Endothelial cell (in vitro differentiated cells): ENCODE results near the gene CDKL5. TPM values are rescaled to one million over a fixed set of nuclear protein-coding genes. Genes with fewer than 3 reads are reported as not detected.

ENCODE experiments used
- DNase-seq: peaks from one replicate; pipeline ENCODE4 v3.0.0; 2021; ENCODE audit warnings: low spot score
- H3K27ac Mint-ChIP-seq: one replicate; pipeline ENCODE4 v1.8.0; 2021; ENCODE audit warnings: mixed read lengths, inconsistent platforms; ENCODE audit not compliant: unreplicated experiment
- H3K27me3 Mint-ChIP-seq: one replicate; pipeline ENCODE4 v1.8.0; 2021; ENCODE audit warnings: mild to moderate bottlenecking, moderate library complexity, mixed read lengths, inconsistent platforms; ENCODE audit not compliant: unreplicated experiment
- H3K36me3 Mint-ChIP-seq: one replicate; pipeline ENCODE4 v1.8.0; 2021; ENCODE audit warnings: mild to moderate bottlenecking, low read depth, mixed read lengths, inconsistent platforms; ENCODE audit not compliant: unreplicated experiment
- H3K4me1 Mint-ChIP-seq: one replicate; pipeline ENCODE4 v1.8.0; 2021; ENCODE audit warnings: mild to moderate bottlenecking, mixed read lengths, inconsistent platforms; ENCODE audit not compliant: unreplicated experiment
- H3K4me3 Mint-ChIP-seq: one replicate; pipeline ENCODE4 v1.8.0; 2021; ENCODE audit warnings: mild to moderate bottlenecking, mixed read lengths, inconsistent platforms; ENCODE audit not compliant: unreplicated experiment
- H3K9me3 Mint-ChIP-seq: one replicate; pipeline ENCODE4 v1.8.0; 2021; ENCODE audit warnings: mixed read lengths, inconsistent platforms; ENCODE audit not compliant: unreplicated experiment
- CTCF ChIP-seq: fragments of 200-600 bp; sonication (generic); IDR thresholded peaks from one replicate; pipeline ENCODE4 v1.5.0; 2021; ENCODE audit warnings: antibody characterized with exemption; ENCODE audit not compliant: unreplicated experiment
- total RNA-seq: library from RNA; stranded (reverse); fragmentation: NEBNext Ultra II Directional; extraction: Animal tissue kit (Norgen Biotek cat#: 25700); gene quantifications from one replicate; pipeline ENCODE4 v1.2.1, GENCODE V29; 2021; ENCODE audit not compliant: unreplicated experiment

CDKL5 gene
- total RNA-seq, 1 donor from 2014 or later = 10.6 TPM

- Mint-ChIP-seq H3K27ac (no peak overlapping the region), H3K27me3 (no peaks in the 10 kb centered on the region), H3K9me3 (no peaks in the 10 kb centered on the region), H3K36me3 (no peaks in the 10 kb centered on the region), H3K4me3 (no peak overlapping the region), H3K4me1 (peaks cover 12% of the 10 kb centered on the region)
- DNase-seq = no peak
- no peak for TF ChIP-seq CTCF
These were observed 39.6 kb downstream of the CDKL5 start for GRCh38 chrX:18465051-18465450.

GRCh38 chrX:18468599-18468998 is 43.2 kb downstream of the CDKL5 start:
- Mint-ChIP-seq H3K36me3 (no peaks in the 10 kb centered on the region), H3K27ac (no peak overlapping the region), H3K4me1 (peaks cover under 1% of the 10 kb centered on the region), H3K27me3 (no peaks in the 10 kb centered on the region), H3K9me3 (no peaks in the 10 kb centered on the region), H3K4me3 (no peak overlapping the region)
- TF ChIP-seq CTCF = no peak
- DNase-seq = no peak

GRCh38 chrX:18471296-18471695 is 45.9 kb downstream of the CDKL5 start:
- DNase-seq = no peak
- no peak overlapping the region for H3K4me3 Mint-ChIP-seq
- H3K36me3 Mint-ChIP-seq = no peaks in the 10 kb centered on the region
- H3K27ac Mint-ChIP-seq = no peak overlapping the region
- TF ChIP-seq CTCF = no peak
- no peaks in the 10 kb centered on the region for H3K27me3 Mint-ChIP-seq
- H3K9me3 Mint-ChIP-seq = no peaks in the 10 kb centered on the region
- no peaks in the 10 kb centered on the region for H3K4me1 Mint-ChIP-seq

- peaks cover 3% of the 10 kb centered on the region for H3K27me3 Mint-ChIP-seq
- peaks cover 3% of the 10 kb centered on the region for H3K36me3 Mint-ChIP-seq
- TF ChIP-seq CTCF = no peak
- no peak overlapping the region for H3K4me3 Mint-ChIP-seq
- peak overlapping the region; percentile 48 for H3K27ac Mint-ChIP-seq
- peaks cover 34% of the 10 kb centered on the region for H3K4me1 Mint-ChIP-seq
- no peak for DNase-seq
- no peaks in the 10 kb centered on the region for H3K9me3 Mint-ChIP-seq
These were observed 65.6 kb downstream of the CDKL5 start for GRCh38 chrX:18490806-18491555.

- no peaks in the 10 kb centered on the region for H3K9me3 Mint-ChIP-seq
- H3K4me3 Mint-ChIP-seq = no peak overlapping the region
- H3K27me3 Mint-ChIP-seq = peaks cover 3% of the 10 kb centered on the region
- H3K4me1 Mint-ChIP-seq = peaks cover 38% of the 10 kb centered on the region
- H3K36me3 Mint-ChIP-seq = peaks cover 3% of the 10 kb centered on the region
- TF ChIP-seq CTCF = no peak
- no peak for DNase-seq
- no peak overlapping the region for H3K27ac Mint-ChIP-seq
These were observed 66.4 kb downstream of the CDKL5 start for GRCh38 chrX:18491587-18492340.
